Activated naive CD8-positive, alpha-beta T cell treated with anti-CD3 and anti-CD28 coated beads, Interleukin-2, amount 50 U/mL, for 24 hours (primary cell): ENCODE measurements around the gene GABPB1.
A peak's percentile ranks its signal among the peaks of the same experiment; 100 is the strongest.

Experiments
- ATAC-seq: fragments of 150-1000 bp; cut with Tn5 transposase; one replicate; pipeline ENCODE4 v1.10.0; 2021
- DNase-seq: peaks from one replicate; pipeline ENCODE4 v3.0.0; 2021
- H3K27ac Mint-ChIP-seq: one replicate; pipeline ENCODE4 v1.8.0; 2021; ENCODE audit warnings: mild to moderate bottlenecking, mixed read lengths
- H3K27me3 Mint-ChIP-seq: one replicate; pipeline ENCODE4 v1.8.0; 2021; ENCODE audit warnings: mixed read lengths
- H3K36me3 Mint-ChIP-seq: one replicate; pipeline ENCODE4 v1.8.0; 2021; ENCODE audit warnings: low read depth, mixed read lengths
- H3K4me1 Mint-ChIP-seq: one replicate; pipeline ENCODE4 v1.8.0; 2021; ENCODE audit warnings: mixed read lengths
- H3K4me3 Mint-ChIP-seq: one replicate; pipeline ENCODE4 v1.8.0; 2021; ENCODE audit warnings: mild to moderate bottlenecking, moderate library complexity, mixed read lengths
- H3K9me3 Mint-ChIP-seq: one replicate; pipeline ENCODE4 v1.8.0; 2021; ENCODE audit warnings: mixed read lengths

The GABPB1 gene

GRCh38 chr15:50358845-50359244 lies 3.8 kb upstream of the GABPB1 start:
- H3K27me3 Mint-ChIP-seq = peaks cover 2% of the 10 kb centered on the region
- DNase-seq (peak; percentile 33), ATAC-seq (peak; percentile 21)
- H3K4me3 Mint-ChIP-seq = no peak overlapping the region
- peaks cover 37% of the 10 kb centered on the region for H3K4me1 Mint-ChIP-seq
- H3K27ac Mint-ChIP-seq = peak overlapping the region; percentile 42
- peaks cover 68% of the 10 kb centered on the region for H3K36me3 Mint-ChIP-seq
- no peaks in the 10 kb centered on the region for H3K9me3 Mint-ChIP-seq

- H3K9me3 Mint-ChIP-seq = no peaks in the 10 kb centered on the region
- H3K4me3 Mint-ChIP-seq = peak overlapping the region; percentile 100
- peak overlapping the region; percentile 100 for H3K27ac Mint-ChIP-seq
- ATAC-seq = no peak
- DNase-seq = no peak
- peaks cover 2% of the 10 kb centered on the region for H3K27me3 Mint-ChIP-seq
- peaks cover 53% of the 10 kb centered on the region for H3K4me1 Mint-ChIP-seq
- peaks cover 68% of the 10 kb centered on the region for H3K36me3 Mint-ChIP-seq
These were observed 982 bp upstream of the GABPB1 start for GRCh38 chr15:50355980-50356379.

GRCh38 chr15:50355619-50355905 lies 564 bp upstream of the GABPB1 start:
- Mint-ChIP-seq H3K27ac (peak overlapping the region; percentile 100), H3K4me1 (peaks cover 57% of the 10 kb centered on the region)

GRCh38 chr15:50353975-50354837 lies 792 bp downstream of the GABPB1 start:
- H3K4me3 Mint-ChIP-seq = peak overlapping the region; percentile 100
- peaks cover 71% of the 10 kb centered on the region for H3K4me1 Mint-ChIP-seq
- peaks cover 60% of the 10 kb centered on the region for H3K36me3 Mint-ChIP-seq
- H3K9me3 Mint-ChIP-seq = no peaks in the 10 kb centered on the region
- H3K27me3 Mint-ChIP-seq = peaks cover 2% of the 10 kb centered on the region
- ATAC-seq = peak; percentile 50
- peak overlapping the region; percentile 100 for H3K27ac Mint-ChIP-seq
- DNase-seq = peak; percentile 52

More at GRCh38 chr15:50355619-50355905, 564 bp upstream of the GABPB1 start:
- Mint-ChIP-seq H3K4me3 (peak overlapping the region; percentile 100), H3K9me3 (no peaks in the 10 kb centered on the region), H3K36me3 (peaks cover 64% of the 10 kb centered on the region), H3K27me3 (peaks cover 2% of the 10 kb centered on the region)
- no peak for ATAC-seq
- DNase-seq = no peak

GRCh38 chr15:50353251-50353974 lies 1.6 kb downstream of the GABPB1 start:
- Mint-ChIP-seq H3K36me3 (peaks cover 56% of the 10 kb centered on the region), H3K4me3 (peak overlapping the region; percentile 100), H3K27ac (peak overlapping the region; percentile 100), H3K9me3 (no peaks in the 10 kb centered on the region), H3K4me1 (peaks cover 72% of the 10 kb centered on the region), H3K27me3 (peaks cover 2% of the 10 kb centered on the region)
- DNase-seq (no peak), ATAC-seq (peak; percentile 57)

- H3K4me3 Mint-ChIP-seq = peak overlapping the region; percentile 100
- ATAC-seq (no peak), DNase-seq (no peak)
- H3K4me1 Mint-ChIP-seq = peaks cover 72% of the 10 kb centered on the region
- peaks cover 43% of the 10 kb centered on the region for H3K36me3 Mint-ChIP-seq
- no peaks in the 10 kb centered on the region for H3K9me3 Mint-ChIP-seq
- H3K27ac Mint-ChIP-seq = peak overlapping the region; percentile 100
- H3K27me3 Mint-ChIP-seq = peaks cover 2% of the 10 kb centered on the region
These were observed 4.4 kb downstream of the GABPB1 start for GRCh38 chr15:50350621-50351020.

GRCh38 chr15:50345298-50345697 lies 9.7 kb downstream of the GABPB1 start:
- H3K9me3 Mint-ChIP-seq = no peaks in the 10 kb centered on the region
- no peak overlapping the region for H3K27ac Mint-ChIP-seq
- DNase-seq (no peak), ATAC-seq (no peak)
- peaks cover 29% of the 10 kb centered on the region for H3K36me3 Mint-ChIP-seq
- H3K4me1 Mint-ChIP-seq = peaks cover 59% of the 10 kb centered on the region
- H3K27me3 Mint-ChIP-seq = no peaks in the 10 kb centered on the region
- no peak overlapping the region for H3K4me3 Mint-ChIP-seq

GRCh38 chr15:50344006-50344464 lies 11.0 kb downstream of the GABPB1 start:
- Mint-ChIP-seq H3K27me3 (no peaks in the 10 kb centered on the region), H3K27ac (no peak overlapping the region), H3K36me3 (peaks cover 25% of the 10 kb centered on the region), H3K9me3 (no peaks in the 10 kb centered on the region), H3K4me3 (no peak overlapping the region), H3K4me1 (peaks cover 46% of the 10 kb centered on the region)
- ATAC-seq (no peak), DNase-seq (no peak)

- Mint-ChIP-seq H3K4me3 (no peak overlapping the region), H3K4me1 (peaks cover 34% of the 10 kb centered on the region), H3K27ac (peak overlapping the region; percentile 54), H3K27me3 (no peaks in the 10 kb centered on the region), H3K9me3 (no peaks in the 10 kb centered on the region), H3K36me3 (peaks cover 25% of the 10 kb centered on the region)
- no peak for DNase-seq
- peak; percentile 61 for ATAC-seq
These were observed 13.3 kb downstream of the GABPB1 start for GRCh38 chr15:50341616-50342136.

- H3K4me1 Mint-ChIP-seq = peaks cover 26% of the 10 kb centered on the region
- no peak overlapping the region for H3K4me3 Mint-ChIP-seq
- ATAC-seq (no peak), DNase-seq (no peak)
- no peaks in the 10 kb centered on the region for H3K9me3 Mint-ChIP-seq
- no peaks in the 10 kb centered on the region for H3K27me3 Mint-ChIP-seq
- peaks cover 19% of the 10 kb centered on the region for H3K36me3 Mint-ChIP-seq
- no peak overlapping the region for H3K27ac Mint-ChIP-seq
These were observed 14.6 kb downstream of the GABPB1 start for GRCh38 chr15:50340416-50340815.

- H3K4me1 Mint-ChIP-seq = peaks cover 21% of the 10 kb centered on the region
- no peaks in the 10 kb centered on the region for H3K9me3 Mint-ChIP-seq
- ATAC-seq = no peak
- H3K27me3 Mint-ChIP-seq = no peaks in the 10 kb centered on the region
- H3K36me3 Mint-ChIP-seq = peaks cover 16% of the 10 kb centered on the region
- no peak overlapping the region for H3K4me3 Mint-ChIP-seq
- no peak overlapping the region for H3K27ac Mint-ChIP-seq
- DNase-seq = no peak
These were observed 15.3 kb downstream of the GABPB1 start for GRCh38 chr15:50339717-50340116.

GRCh38 chr15:50335251-50335650 lies 19.7 kb downstream of the GABPB1 start:
- Mint-ChIP-seq H3K4me1 (peaks cover 14% of the 10 kb centered on the region), H3K4me3 (no peak overlapping the region), H3K27ac (no peak overlapping the region)

GRCh38 chr15:50333229-50333628 lies 21.8 kb downstream of the GABPB1 start:
- H3K9me3 Mint-ChIP-seq = no peaks in the 10 kb centered on the region
- DNase-seq (no peak), ATAC-seq (no peak)
- H3K4me1 Mint-ChIP-seq = peaks cover 11% of the 10 kb centered on the region
- H3K27ac Mint-ChIP-seq = no peak overlapping the region
- H3K27me3 Mint-ChIP-seq = no peaks in the 10 kb centered on the region
- H3K4me3 Mint-ChIP-seq = no peak overlapping the region
- peaks cover 13% of the 10 kb centered on the region for H3K36me3 Mint-ChIP-seq

More at GRCh38 chr15:50335251-50335650, 19.7 kb downstream of the GABPB1 start:
- Mint-ChIP-seq H3K27me3 (no peaks in the 10 kb centered on the region), H3K36me3 (peaks cover 15% of the 10 kb centered on the region), H3K9me3 (no peaks in the 10 kb centered on the region)
- DNase-seq = no peak
- no peak for ATAC-seq

- ATAC-seq (peak; percentile 63), DNase-seq (no peak)
- no peaks in the 10 kb centered on the region for H3K9me3 Mint-ChIP-seq
- H3K36me3 Mint-ChIP-seq = peaks cover 10% of the 10 kb centered on the region
- H3K4me3 Mint-ChIP-seq = no peak overlapping the region
- H3K27me3 Mint-ChIP-seq = no peaks in the 10 kb centered on the region
- H3K4me1 Mint-ChIP-seq = peaks cover 11% of the 10 kb centered on the region
- H3K27ac Mint-ChIP-seq = no peak overlapping the region
These were observed 24.1 kb downstream of the GABPB1 start for GRCh38 chr15:50330921-50331320.

- H3K4me1 Mint-ChIP-seq = peaks cover 11% of the 10 kb centered on the region
- H3K36me3 Mint-ChIP-seq = peaks cover 12% of the 10 kb centered on the region
- no peak overlapping the region for H3K27ac Mint-ChIP-seq
- H3K4me3 Mint-ChIP-seq = no peak overlapping the region
- no peak for DNase-seq
- no peak for ATAC-seq
- no peaks in the 10 kb centered on the region for H3K9me3 Mint-ChIP-seq
- no peaks in the 10 kb centered on the region for H3K27me3 Mint-ChIP-seq
These were observed 26.9 kb downstream of the GABPB1 start for GRCh38 chr15:50328116-50328515.
